ENCODE measurements around the gene HBEGF.

- TF ChIP-seq, protein P1, sequence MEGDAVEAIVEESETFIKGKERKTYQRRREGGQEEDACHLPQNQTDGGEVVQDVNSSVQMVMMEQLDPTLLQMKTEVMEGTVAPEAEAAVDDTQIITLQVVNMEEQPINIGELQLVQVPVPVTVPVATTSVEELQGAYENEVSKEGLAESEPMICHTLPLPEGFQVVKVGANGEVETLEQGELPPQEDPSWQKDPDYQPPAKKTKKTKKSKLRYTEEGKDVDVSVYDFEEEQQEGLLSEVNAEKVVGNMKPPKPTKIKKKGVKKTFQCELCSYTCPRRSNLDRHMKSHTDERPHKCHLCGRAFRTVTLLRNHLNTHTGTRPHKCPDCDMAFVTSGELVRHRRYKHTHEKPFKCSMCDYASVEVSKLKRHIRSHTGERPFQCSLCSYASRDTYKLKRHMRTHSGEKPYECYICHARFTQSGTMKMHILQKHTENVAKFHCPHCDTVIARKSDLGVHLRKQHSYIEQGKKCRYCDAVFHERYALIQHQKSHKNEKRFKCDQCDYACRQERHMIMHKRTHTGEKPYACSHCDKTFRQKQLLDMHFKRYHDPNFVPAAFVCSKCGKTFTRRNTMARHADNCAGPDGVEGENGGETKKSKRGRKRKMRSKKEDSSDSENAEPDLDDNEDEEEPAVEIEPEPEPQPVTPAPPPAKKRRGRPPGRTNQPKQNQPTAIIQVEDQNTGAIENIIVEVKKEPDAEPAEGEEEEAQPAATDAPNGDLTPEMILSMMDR (IDR thresholded peaks at IDR 0.05) = no peak
- TF ChIP-seq POLR2A (IDR thresholded peaks at IDR 0.05) = no peak
These were observed 13.7 kb upstream of the HBEGF start, which contains the start of gene SLC4A9 for GRCh38 chr5:140360101-140360500.
